Spleen (tissue), 7 donors: Measurements from ENCODE around the gene ABLIM2.

Experiments
- POLR2A ChIP-seq, 3 donors: fragments of 450-650 bp; IDR thresholded peaks; one replicate each; pipeline ENCODE4 v1.5.1; 2017; ENCODE audit warnings: antibody characterized with exemption in 3 of 3, mild to moderate bottlenecking in 1 of 3
- POLR2AphosphoS5 ChIP-seq, 3 donors: sonication (generic); formaldehyde crosslinking; IDR thresholded peaks; one replicate each; pipeline ENCODE4 v1.5.1; 2017; ENCODE audit warnings: antibody characterized with exemption in 3 of 3
- TF ChIP-seq, protein P1 (sequence below), 11 experiments: fragments of 200-600 bp in 7 of 11; fragments of 450-650 bp in 4 of 11; sonication (generic) in 4 of 11; IDR thresholded peaks in 8 of 11; conservative IDR thresholded peaks in 3 of 11; 1 replicate in 7 of 11; 2 replicates in 4 of 11; pipeline versions ENCODE4 v1.4.0 to v1.8.0; 2016 to 2021; ENCODE audit warnings: antibody characterized with exemption in 11 of 11, inconsistent platforms in 4 of 11, mild to moderate bottlenecking in 1 of 11
- donor health status: DM: no; HTN: no; CAD: no; lungs with moderate emphysema.
- donor health status: DM: no; HTN: no; CAD: no.
- donor health status: DM: no; HTN: no; CAD: no.

- TF ChIP-seq, protein P1, sequence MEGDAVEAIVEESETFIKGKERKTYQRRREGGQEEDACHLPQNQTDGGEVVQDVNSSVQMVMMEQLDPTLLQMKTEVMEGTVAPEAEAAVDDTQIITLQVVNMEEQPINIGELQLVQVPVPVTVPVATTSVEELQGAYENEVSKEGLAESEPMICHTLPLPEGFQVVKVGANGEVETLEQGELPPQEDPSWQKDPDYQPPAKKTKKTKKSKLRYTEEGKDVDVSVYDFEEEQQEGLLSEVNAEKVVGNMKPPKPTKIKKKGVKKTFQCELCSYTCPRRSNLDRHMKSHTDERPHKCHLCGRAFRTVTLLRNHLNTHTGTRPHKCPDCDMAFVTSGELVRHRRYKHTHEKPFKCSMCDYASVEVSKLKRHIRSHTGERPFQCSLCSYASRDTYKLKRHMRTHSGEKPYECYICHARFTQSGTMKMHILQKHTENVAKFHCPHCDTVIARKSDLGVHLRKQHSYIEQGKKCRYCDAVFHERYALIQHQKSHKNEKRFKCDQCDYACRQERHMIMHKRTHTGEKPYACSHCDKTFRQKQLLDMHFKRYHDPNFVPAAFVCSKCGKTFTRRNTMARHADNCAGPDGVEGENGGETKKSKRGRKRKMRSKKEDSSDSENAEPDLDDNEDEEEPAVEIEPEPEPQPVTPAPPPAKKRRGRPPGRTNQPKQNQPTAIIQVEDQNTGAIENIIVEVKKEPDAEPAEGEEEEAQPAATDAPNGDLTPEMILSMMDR (IDR thresholded peaks at IDR 0.05 in 8 of 11, conservative IDR thresholded peaks at IDR 0.05 in 3 of 11), result no peak
- peak in 2 of 3 donors; percentile 2 to 11 for TF ChIP-seq POLR2AphosphoS5 (IDR thresholded peaks at IDR 0.05)
- TF ChIP-seq POLR2A (IDR thresholded peaks at IDR 0.05), result no peak
These were observed 45.2 kb upstream of the ABLIM2 start for GRCh38 chr4:8203817-8204216.
